ENCODE results near the gene RAB11FIP4.

RAB11FIP4 gene

DNA sequence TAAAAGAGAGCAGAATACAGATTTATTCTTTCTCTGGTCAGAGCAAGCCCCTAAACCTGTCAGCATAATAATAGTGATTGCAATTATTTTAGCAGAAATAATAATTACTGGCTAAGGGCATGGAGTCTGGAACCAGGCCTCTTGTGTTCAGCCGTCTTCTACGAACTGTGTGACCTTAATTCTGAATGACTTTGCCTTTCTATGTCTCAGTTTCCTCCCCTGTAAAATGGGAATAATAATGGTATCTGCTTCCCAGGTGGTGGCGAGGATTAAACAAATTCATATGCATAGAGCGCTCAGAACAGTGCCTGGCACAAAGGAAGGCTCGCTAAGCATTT is 33.4 kb downstream of the RAB11FIP4 start:
- H3K9me3 ChIP-seq (ENCODE audit: severe bottlenecking), result peaks cover 8% of the 10 kb centered on the region
- no peak for DNase-seq
- H3K27me3 ChIP-seq (ENCODE audit: insufficient read depth, low read depth, severe bottlenecking), result no peaks in the 10 kb centered on the region
- H3K36me3 ChIP-seq, result no peaks in the 10 kb centered on the region; the same call in 1 of the 2 replicates
- TF ChIP-seq, protein P1, sequence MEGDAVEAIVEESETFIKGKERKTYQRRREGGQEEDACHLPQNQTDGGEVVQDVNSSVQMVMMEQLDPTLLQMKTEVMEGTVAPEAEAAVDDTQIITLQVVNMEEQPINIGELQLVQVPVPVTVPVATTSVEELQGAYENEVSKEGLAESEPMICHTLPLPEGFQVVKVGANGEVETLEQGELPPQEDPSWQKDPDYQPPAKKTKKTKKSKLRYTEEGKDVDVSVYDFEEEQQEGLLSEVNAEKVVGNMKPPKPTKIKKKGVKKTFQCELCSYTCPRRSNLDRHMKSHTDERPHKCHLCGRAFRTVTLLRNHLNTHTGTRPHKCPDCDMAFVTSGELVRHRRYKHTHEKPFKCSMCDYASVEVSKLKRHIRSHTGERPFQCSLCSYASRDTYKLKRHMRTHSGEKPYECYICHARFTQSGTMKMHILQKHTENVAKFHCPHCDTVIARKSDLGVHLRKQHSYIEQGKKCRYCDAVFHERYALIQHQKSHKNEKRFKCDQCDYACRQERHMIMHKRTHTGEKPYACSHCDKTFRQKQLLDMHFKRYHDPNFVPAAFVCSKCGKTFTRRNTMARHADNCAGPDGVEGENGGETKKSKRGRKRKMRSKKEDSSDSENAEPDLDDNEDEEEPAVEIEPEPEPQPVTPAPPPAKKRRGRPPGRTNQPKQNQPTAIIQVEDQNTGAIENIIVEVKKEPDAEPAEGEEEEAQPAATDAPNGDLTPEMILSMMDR (IDR thresholded peaks at IDR 0.05; ENCODE audit: low read depth, low read length), result no peak
- H3K27ac ChIP-seq, result peak overlapping the region; percentile 95
- H3K4me3 ChIP-seq (ENCODE audit: low read depth, low read length), result no peak overlapping the region

DNA sequence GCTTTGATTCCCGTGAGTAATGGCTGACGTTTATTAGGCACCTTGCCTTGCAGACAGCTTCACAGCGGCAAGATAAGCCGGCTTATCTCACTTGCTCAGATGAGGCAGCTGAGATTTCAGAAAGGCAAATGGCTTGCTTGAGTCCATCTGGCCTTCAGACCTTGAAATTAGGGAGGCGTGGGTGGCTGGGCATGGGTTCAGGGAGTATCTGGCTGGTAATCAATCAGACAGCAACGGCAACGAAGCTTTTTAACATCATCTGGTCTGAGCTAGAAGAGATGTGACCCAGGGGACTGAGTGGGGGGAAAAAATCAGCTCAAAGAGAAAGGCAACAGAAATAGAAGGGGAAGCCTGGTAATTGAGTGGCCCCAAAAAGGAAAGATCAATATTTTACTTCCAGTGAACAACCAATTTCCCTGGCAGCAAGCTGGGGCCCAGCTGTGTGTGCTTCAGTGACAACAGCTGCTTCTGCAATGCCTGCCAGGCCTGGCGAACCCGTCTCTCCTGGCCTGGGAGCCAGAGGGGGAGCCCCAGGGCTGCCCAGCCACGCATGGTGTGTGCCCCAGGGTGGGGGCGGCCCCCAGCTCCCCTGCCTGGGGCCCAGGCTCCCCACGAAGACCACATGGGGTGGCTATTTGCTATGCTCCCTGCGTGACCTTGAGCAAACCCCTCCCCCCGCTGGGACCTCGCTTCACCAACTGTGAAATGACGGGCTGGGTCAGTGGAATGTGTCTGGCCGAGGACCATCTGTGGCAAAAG is 34.0 kb downstream of the RAB11FIP4 start:
- H3K4me3 ChIP-seq (ENCODE audit: low read depth, low read length), result peak overlapping the region; percentile 19
- TF ChIP-seq, protein P1 (IDR thresholded peaks at IDR 0.05; ENCODE audit: low read depth, low read length), result no peak
- H3K36me3 ChIP-seq, result no peaks in the 10 kb centered on the region; the same call in 1 of the 2 replicates
- DNase-seq, result peak; percentile 93
- H3K27me3 ChIP-seq (ENCODE audit: insufficient read depth, low read depth, severe bottlenecking), result no peaks in the 10 kb centered on the region
- peaks cover 8% of the 10 kb centered on the region for H3K9me3 ChIP-seq (ENCODE audit: severe bottlenecking)
- peak overlapping the region; percentile 95 for H3K27ac ChIP-seq

DNA sequence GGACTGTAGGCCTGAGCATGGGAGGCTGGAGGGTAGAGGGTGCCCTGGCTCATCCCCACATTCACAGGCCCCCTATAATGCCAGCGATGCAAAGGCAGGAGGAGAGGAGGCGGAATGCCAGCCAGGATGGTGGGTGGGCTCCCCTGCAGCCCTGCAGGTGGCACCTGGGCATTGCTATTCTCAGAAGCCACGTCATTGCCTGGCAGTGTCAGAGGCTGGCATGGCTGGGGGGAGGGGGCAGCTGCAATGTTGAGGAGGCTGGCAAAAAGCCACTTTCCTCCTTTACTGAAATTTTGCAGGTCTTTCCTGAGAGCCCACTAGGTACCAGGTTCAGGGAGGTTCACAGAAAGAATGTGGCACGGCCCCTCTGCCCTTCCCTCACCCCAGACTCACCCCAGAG is 36.2 kb downstream of the RAB11FIP4 start:
- peak overlapping the region; percentile 95; the same call in 1 of the 2 replicates for H3K27ac ChIP-seq
- DNase-seq, result no peak
- no peaks in the 10 kb centered on the region for H3K27me3 ChIP-seq (ENCODE audit: insufficient read depth, low read depth, severe bottlenecking)
- TF ChIP-seq, protein P1 (IDR thresholded peaks at IDR 0.05; ENCODE audit: low read depth, low read length), result no peak
- H3K9me3 ChIP-seq (ENCODE audit: severe bottlenecking), result no peaks in the 10 kb centered on the region
- no peak overlapping the region for H3K4me3 ChIP-seq (ENCODE audit: low read depth, low read length)
- no peaks in the 10 kb centered on the region; the same call in 1 of the 2 replicates for H3K36me3 ChIP-seq

DNA sequence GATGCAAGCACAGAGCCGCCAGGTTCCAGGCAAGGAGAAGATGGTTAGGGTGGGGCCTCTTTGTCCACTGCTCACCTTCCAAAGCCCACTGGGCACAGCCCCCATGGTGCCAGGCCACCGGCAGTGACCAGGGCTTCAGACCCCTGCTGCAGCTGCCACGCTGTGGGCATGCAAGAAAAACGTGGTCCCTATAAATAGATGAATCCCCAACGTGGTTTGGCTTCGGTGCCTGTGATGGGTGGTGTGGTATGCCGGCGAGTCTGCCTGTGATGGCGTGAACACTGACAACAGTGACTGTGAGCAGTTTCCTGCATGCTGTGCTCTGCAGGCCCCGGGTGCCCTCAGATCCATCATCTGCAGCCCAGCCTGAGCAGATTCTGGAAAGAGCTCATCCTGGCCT is 36.6 kb downstream of the RAB11FIP4 start:
- no peak for DNase-seq
- TF ChIP-seq, protein P1 (IDR thresholded peaks at IDR 0.05; ENCODE audit: low read depth, low read length), result no peak
- Histone ChIP-seq H3K27me3 (ENCODE audit: insufficient read depth, low read depth, severe bottlenecking) (no peaks in the 10 kb centered on the region), H3K27ac (no peak overlapping the region), H3K9me3 (ENCODE audit: severe bottlenecking) (no peaks in the 10 kb centered on the region), H3K4me3 (ENCODE audit: low read depth, low read length) (no peak overlapping the region), H3K36me3 (peaks cover 1% of the 10 kb centered on the region; the same call in 1 of the 2 replicates)

DNA sequence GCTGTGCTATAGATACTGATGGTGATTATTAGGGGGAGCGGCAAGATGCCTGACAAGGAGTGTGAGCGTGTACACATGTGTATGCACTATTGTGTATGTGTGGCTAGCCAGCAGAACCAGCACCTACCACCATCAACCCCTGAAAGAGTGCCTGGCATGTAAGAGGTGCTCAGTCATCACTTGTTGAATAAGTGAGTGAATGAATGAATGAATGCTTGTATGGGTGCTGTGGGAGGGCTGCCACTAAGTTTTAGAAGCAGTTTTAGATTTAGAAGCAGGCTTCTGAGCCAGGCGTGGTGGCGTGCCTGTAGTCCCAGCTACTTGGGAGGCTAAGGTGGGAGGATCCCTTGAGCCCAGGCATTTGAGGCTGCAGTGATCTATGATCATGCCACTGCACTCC is 37.0 kb downstream of the RAB11FIP4 start:
- TF ChIP-seq, protein P1 (IDR thresholded peaks at IDR 0.05; ENCODE audit: low read depth, low read length), result no peak
- no peak overlapping the region for H3K4me3 ChIP-seq (ENCODE audit: low read depth, low read length)
- no peaks in the 10 kb centered on the region for H3K9me3 ChIP-seq (ENCODE audit: severe bottlenecking)
- H3K27me3 ChIP-seq (ENCODE audit: insufficient read depth, low read depth, severe bottlenecking), result no peaks in the 10 kb centered on the region
- no peak overlapping the region for H3K27ac ChIP-seq
- peaks cover 3% of the 10 kb centered on the region; the same call in 1 of the 2 replicates for H3K36me3 ChIP-seq
- no peak for DNase-seq

Measured in WERI-Rb-1 (cell line).